ENCODE data around the gene DNAL4.

The DNAL4 gene

DNA sequence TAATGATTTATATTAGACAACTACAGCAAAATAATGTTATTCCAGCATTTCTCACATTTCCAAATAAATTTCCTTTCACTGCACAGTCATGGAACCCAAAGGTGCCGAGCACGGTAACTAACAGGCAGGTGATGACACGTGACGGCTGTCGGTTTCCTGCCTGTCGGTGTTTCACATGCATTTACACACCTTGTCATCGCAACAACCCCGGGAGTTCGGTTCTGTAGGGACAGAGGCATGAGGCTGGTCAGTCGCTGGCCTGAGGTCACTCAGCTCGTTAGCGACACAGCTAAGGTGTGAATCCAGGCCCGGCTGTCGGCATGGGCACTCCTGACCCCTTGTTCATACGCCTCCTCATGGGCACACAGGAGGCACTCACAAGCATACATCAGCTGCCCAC lies 9.9 kb downstream of the DNAL4 start:
- no peak for DNase-seq

DNA sequence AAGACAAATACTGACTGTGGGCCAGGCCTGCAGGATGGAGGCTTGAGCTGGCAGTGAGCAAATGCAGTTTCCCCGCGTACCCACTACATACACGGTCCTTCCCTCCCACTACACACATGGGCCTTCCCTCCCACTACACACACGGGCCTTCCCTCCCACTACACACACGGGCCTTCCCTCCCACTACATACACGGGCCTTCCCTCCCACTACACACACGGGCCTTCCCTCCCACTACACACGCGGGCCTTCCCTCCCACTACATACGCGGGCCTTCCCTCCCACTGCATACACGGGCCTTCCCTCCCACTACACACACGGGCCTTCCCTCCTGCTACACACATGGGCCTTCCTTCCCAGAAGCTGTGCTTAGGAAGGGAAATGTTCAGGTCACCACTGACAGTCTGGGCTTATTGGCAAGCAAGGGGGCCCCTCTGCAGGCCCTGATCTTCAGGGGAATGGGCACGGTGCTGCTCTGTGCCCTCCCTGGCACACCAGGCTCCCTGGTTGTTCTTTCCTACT lies 10.8 kb downstream of the DNAL4 start:
- DNase-seq = no peak

DNA sequence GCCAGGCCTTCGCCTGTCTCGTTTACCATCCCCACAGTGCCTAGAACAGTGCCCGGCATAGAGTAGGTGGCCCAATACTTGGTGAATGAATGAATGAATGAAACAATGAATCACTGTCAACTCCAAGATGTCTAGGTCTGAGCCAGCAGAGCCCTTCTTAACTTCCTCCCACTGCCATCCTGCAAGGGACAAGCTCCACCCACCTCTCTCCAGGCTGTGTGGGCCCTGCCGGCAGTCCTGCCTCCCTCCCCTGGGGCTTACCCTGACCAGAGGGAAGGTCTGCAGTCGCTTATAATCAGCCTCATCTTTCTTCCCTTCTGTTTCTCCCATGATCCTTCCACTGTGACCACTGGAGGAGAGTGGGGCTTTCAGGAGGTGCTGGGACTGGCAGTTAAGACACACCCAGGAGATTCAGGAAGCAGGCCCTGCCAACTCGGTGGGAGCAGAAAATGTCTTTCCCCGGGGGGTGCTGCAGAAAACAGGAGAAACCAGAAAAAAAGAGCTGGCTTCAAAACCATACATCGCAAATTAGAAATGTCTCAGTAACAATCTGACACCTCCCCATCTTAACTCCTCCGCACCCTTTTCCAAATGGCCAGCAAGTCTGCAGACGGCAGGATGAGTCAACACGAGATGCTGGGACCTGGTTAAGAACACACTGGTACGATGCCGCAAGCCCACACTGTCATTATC lies 11.4 kb downstream of the DNAL4 start:
- DNase-seq = no peak

DNA sequence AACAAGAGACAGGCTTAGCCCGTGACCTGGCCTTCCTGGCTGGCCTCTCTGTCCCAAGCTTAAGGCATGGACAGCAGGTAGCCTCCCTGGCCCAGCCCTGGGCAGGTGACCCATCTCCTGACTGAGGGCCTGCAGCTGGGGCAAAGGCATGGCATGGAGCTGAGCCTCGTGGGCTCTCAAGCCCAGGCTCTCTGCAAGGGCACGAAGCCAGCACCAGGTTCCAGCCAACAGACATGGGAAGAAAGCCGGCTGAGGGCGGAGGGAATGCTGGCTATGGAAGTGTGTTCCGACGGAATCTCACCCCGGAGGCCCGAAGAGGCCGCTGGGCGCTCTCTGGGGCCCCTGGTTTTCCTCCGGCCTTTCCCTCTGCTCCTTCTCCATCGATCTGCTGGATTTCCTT lies 12.9 kb downstream of the DNAL4 start:
- DNase-seq = no peak

DNA sequence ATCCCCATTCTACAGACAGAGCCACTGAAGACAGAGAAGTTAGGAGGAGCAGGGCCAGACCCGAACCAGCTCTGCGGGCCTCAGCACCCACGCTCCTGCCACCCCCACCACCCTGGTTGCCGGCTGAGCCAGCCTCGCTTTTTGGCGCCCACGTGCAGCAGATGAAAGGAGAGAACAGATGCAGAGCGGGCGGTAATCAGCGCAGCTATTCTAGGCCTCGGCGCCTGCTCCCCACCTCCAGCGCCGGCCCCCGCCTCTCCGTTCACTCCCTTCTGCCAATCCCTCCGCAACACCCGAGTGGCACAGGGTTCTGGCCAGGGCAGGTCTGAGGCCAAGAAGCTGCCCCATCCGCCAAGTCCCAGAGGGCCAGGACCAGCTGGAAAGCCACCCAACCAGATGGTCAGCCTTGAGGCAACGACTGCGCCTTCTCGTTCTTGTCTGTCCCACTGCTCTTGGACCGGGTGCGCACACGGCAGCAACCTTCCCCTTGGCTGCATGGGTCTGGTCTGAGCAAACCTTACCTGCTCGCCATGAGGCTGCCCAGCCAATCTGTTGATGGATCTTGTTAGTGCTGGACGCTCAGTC lies 16.8 kb downstream of the DNAL4 start:
- DNase-seq = no peak

DNA sequence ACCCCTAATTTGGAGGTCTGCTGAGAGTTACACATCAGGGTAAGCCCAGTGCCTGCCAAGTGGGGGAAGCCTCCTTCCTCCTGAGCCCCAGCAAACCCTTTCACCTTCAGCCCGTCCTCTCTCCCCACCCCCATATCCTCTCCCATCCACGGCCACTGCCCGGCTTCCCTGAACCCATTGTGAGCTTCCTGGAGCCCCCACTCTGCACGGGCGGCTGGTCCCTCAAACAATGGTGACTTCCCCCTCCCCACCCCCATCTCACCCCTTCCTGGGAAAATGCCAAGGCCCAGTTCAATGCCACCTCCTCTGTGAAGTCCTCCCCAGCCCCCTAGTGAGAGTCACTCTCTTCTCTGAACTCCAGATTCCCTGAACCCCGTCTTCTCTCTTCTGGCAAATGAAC lies 17.9 kb downstream of the DNAL4 start:
- no peak for DNase-seq

DNA sequence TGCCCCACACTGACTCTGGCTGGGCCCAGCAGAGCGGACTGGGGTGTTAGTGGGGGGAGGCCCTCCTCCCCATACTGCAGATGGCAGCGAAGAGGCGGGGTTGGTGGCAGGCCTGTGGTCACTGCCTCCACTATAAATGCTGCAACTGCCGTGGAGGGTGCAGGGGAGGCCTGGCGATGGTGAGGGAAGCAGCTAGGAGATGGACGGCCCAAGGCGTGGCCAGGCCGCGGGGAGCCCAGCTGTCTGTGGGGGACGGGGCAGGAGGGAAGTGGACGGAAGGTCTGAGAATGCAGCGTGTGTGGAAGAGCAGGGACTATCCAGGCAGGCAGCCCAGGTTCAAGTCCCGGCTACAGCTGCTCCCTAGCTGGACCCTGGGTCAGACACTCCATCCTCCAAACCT lies 18.3 kb downstream of the DNAL4 start:
- no peak for DNase-seq

DNA sequence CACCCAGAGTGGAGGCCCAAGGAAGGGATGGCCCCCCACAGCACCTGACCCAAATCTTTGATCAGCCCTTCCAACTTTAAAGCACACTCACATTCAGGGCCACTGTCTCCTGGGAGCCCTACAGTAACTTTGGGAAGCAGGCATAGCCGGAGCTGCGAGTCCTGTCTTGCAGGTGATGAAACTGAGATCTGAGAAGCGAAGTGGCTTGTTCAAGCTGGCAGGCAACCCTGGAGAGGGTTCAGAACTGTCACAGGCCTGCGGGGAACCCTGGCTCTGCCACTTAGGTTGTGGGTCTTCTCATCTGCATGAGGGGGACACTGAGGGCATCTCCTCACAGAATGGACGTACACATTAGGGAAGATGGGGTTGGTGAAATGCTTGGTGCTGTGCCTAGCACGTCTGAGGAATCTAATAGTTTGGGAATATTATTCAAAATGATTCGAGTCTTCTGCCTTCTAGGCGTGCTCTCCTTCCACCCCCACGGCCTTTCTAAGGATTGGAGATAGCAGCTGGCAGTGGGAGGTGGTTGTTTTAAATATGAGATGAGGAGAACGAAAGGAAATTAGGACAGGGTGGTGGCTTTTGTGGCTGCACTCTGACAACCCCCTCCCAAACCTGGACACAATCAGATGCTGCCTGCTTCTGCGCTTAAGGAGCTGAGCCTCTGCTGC lies 19.3 kb downstream of the DNAL4 start:
- no peak for DNase-seq

DNA sequence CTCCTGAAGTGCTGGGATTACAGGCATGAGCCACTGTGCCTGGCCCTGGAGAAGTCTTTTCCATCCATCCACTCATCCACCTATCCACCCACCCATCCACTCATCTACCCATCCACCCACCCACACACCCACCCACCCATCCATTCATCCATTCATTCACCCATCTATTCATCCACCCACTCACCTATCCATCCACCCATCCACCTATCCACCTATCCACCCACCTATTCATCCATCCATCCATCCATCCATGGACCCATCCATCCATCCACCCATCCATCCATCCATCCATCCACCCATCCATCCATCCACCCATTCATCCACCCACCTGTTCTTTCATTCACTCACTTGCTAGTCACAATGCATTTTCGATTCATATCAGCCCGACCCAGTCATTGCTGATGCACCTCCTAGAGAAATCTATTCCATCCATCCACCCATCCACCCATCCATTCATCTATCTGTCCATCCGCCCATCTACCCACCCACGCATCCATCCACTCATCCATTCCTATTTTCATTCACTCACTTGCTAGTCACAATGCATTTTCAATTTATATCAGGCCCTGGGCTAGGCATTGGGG lies 20.5 kb downstream of the DNAL4 start:
- DNase-seq = no peak

DNA sequence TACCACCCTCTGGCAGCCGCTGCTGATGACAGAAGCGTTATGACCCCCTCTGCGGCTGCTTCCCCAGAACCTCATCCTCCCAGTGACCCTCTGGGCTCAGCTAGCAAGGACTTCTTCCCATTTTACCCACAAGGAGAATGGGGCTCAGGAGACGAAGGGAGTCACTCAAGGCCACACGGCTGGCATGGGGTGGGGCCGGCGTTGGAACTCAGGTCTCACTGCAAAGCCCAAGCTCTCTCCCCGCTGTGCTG lies 21.4 kb downstream of the DNAL4 start:
- DNase-seq = no peak

DNA sequence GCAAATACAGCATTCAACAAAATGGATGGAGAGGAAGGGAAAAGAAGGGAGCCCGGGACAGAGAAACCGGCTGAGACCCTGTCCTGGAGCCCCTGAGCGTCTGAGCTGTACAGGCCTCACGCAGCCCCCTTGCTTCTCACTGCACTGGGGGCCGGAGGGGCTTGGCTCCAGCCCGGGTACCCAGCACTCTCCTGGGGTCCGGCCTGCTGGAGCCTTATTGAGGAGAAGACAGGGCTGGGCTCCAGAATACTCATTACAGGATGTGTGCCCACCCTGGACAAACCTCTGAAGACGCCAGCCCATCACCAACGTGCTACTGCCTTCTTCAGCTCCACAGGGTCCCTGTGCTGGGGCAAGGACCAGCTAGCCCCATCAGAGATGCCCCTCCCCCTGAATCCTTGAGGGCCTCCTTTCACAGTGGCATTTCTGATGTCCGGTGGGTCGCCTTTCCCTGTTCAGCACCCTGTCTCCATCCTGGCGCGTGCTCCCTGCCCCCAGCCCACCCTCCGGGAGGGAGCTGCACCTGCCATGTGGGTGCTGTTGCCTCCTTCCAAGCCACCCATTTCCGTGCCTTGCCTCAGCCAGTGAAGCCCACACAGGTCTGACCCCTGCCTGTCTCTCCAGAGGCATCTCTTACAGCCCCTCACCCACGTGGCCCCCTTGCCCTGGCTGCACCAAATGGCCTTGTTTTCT lies 23.5 kb downstream of the DNAL4 start:
- DNase-seq = no peak

DNA sequence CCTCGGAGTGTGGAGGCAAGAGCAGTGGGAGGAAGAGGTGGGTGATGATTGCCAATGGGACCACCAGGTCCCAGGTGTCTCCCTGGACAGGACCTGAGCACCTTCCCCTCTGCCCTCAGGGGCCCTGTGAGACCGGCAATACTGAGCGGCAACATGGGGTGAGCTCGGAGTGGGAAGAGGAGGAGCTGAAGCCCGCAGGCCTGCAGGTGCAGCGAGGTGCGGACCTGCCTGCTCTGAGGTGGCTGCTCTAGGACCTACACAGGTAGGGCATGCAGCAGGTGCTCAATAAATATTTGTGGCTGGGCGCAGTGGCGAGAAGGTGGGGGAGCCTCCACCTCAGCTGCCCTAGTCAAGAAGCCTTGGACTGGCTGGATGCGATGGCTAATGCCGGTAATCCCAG lies 25.9 kb downstream of the DNAL4 start:
- DNase-seq = no peak

DNA sequence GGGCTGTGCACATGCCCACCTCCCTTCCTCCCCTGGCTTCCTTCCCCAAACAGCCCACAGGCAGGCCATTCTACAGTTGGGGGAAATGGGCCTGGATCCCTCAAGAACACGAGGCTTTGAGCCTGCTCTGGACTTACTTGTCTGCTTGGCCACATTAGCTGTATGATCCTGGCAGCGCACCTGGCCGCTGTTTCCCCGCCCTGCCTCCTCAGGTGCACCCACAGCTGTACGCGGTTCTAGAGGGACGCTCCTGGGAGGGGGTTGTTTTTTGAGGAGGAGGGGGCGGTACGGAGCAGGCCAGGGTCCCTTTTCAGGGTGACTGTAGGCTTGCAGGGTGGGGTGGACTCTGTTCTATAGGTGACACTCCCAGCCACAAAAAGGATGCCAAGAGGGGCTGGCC lies 26.6 kb downstream of the DNAL4 start:
- no peak for DNase-seq

DNA sequence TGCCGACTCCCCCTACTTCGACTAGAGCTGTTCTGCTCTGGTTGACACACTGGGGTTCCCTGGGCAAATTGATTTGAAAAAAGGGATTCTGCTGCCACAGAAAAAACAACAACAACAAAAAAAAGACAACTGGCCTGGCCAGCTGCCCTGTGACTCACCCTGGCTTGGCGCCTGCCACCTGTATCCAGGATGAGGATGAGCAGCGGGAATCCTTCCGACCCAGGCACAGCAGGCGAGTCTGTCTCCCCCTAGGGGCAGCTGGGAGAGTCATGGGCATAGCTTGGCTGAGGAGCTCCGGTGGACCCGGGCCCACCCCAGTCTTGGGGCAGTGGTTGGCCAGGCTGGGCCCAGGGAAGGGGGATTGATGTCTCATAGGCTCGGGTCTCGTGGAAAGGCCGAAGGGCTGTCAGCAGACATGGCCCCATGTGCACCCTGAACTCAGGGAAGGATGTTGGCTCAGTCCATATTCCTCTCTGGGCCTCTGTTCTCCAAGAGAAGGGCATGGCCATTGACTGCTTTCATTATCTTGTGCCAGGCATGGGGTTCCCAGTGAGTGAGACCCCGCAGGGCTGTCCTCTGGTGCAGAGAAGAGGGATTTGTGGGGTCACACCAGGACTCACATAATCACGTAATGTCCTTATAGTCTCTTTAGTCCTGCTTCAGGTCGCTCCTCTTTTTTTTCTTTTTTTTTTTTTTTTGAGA lies 27.7 kb downstream of the DNAL4 start:
- DNase-seq = no peak

DNA sequence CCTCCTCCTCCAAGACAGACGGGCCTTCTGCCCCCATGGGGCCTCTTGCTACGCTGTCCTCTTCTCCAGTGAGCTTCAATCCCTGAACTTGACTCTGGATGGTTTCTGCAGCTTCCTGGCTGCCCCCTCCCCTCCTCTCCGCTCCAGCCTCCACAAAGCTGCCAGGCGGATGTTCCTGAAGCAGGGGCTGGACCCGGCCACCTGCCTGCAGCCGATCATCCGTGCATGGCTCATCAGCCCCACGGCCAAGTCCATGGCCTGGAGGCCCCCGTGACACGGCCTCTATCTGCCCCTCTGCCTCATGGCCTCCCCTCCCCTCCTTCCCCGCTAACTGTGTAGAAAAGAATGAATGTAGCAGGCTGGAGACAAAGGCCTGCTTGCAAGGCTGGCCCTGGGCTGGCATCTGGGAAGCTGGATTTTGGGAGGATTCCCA lies 31.4 kb downstream of the DNAL4 start:
- no peak for DNase-seq

DNA sequence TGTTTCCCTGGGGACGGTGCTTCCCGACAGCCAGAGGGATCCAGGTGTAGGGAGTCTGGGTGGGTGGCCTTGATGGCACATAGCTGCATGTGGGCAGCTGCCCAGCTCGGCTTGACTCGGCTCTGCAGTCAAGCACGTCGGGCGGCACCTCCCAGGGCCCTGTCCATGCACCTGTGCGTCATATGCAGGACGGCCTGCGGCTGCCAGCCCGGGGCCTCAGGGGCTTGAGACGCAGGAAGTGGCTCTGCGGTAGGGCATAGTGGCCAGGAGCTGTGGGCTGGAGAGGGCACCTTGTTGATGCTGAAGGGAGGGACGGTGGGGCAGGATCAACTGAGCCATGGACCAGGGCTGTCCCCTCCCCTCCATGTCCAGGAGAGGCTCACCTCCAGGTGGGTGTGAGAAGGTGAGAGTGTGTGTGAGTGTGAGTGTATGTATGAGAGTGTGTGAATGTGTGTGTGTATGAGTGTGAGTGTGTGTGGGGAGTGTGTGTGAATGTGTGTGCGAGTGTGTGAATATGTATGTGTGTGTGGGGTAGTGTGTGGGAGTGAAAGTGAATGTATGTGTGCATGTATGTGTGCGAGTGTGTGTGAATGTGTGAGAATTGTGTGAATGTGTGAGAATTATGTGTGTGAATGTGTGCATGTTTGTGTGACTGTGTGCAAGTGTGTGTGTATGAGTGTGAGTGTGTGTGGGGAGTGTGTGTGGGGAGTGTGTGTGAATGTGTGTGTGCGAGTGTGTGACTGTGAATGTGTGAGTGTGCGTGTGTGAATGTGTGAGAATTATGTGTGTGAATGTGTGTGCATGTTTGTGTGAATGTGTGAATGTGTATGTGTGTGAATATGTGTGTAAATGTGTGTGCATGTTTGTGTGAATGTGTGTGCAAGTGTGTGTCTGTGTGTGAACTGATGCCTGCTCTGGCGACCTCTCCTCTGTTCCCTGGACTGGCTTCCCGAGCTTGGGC lies 32.5 kb downstream of the DNAL4 start:
- DNase-seq = no peak

DNA sequence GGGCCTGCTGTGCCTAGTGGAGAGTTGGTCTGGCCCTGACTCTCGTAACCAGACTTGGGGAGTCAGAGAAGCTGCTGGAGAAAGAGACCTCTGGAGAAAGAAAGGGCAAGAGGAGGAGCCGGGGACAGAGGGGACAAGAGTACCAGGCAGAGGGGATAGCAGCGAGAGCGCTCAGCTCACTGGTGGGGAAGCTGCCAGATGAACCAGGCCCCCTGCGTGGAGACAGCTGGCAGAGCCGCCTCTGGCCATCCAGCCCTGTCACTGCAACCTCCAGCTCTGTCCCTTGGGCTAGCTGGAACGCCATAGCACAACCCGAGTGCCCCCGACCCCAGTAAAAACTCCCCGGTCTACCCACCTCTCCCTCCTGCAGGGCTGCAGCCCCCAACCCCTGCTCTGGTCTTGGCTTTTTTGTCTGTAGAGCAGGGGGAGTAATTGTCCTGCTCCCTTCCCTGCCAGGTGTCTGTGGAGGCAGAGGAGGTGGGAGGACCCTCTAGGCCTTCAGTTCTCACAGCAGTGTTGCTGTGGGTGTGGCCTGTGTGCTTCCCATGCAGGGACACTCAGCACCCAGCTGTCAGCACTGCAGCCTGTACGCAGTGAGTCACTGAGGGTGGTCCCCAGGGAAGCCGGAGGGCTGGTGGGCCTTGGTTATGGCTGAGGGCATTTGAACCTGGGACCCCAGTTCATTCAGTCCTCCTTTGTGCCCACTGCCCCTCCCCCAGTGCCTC lies 33.3 kb downstream of the DNAL4 start:
- no peak for DNase-seq

DNA sequence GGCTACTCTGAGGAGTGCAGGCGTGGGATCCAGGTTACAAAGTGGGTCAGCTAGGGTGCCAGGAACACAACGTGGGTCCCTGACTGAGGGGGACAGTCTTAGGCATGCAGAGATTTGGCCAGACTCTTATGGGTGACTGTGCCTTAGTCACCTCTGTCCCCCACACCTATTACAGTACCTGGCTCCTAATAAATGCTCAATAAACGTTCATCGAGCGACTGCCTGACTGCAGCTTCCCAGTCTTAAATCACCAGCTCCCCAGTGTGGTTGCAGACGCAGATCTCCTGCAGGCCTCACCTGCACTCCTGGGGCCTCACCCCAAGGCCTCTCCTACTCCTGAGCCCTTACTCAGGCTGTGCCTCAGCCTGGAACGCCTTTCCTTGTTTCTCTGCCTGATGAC lies 34.9 kb downstream of the DNAL4 start:
- DNase-seq = no peak

DNA sequence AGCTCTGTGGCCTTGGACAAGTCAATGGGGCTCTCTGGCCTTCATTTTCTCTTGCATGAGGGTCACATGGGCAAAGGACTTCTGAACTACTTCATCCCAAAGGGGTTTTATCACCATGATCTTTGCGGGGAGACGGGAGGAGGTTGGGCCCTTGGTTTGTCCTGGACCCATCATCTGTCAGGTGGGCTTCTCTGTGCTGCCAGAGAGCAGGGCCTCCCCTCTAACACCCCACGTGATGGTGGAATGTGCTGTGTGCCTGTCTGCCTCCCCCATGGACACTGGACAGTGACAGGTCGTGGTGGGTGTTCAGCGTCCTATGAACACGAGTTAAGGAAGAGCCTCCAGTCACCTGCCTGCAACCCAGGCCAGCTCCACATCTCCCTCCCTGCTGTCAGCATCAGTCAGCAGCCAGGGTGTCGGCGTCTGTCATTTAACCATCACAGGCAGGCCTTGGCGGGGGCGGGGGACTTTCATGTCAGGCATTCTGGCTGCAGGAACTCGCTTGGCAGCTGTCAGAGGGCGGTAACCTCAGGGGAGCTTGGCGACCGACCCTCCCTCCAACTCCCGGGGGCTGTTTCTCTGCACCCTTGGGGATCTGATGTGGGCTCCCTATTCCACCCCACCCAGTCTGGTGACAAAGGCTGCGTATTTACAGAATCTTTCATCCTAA lies 35.5 kb downstream of the DNAL4 start:
- no peak for DNase-seq

DNA sequence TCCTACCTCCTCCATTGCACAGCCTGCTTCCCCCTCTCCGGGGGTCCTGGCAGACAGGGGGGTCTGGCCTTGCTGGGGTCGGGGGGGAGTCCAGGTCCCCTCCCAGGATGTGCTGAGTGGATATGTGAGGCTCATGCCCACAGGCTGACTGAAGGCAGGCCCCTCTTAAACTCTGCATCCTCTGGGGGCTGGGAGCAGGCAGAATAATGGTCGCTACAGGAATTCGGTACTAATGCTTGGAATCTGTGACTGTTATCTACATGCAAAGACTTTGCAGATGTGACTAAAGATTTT lies 36.5 kb downstream of the DNAL4 start:
- DNase-seq = no peak
